Stimulated activated CD8-positive, alpha-beta memory T cell treated with anti-CD3 and anti-CD28 coated beads, Interleukin-15, amount 100 ng/mL, for 1 hour (primary cell): ENCODE results near the gene SPOCK2.

Experiments
- DNase-seq: peaks from one replicate; pipeline ENCODE4 v3.0.0-alpha.2; 2020; ENCODE audit warnings: low read depth

Gene SPOCK2

GRCh38 chr10:72009425-72010081 lies 78.8 kb downstream of the SPOCK2 start:
- DNase-seq: no peak

- no peak for DNase-seq
Measured at GRCh38 chr10:72009051-72009424, 79.3 kb downstream of the SPOCK2 start.
